ENCODE data around the gene TRAPPC8.
"Not testable (repeated sequence)": the region's sequence is repeated elsewhere in the genome, so short reads cannot be mapped to it uniquely, and the experiment has no call there.

TRAPPC8 gene

GRCh38 chr18:31837879-31838278 lies 105.0 kb downstream of the TRAPPC8 start:
- H3K4me3 ChIP-seq (ENCODE audit: low read length): no peak overlapping the region
- H3K27me3 ChIP-seq (ENCODE audit: control insufficient read depth, insufficient read depth, low read length): no peaks in the 10 kb centered on the region
- peaks cover 51% of the 10 kb centered on the region for H3K36me3 ChIP-seq (ENCODE audit: control insufficient read depth, low read depth, low read length)
- no peak overlapping the region for H3K27ac ChIP-seq (ENCODE audit: low read length)
- H3K9ac ChIP-seq (ENCODE audit: low read length): no peak overlapping the region
- H3K9me3 ChIP-seq (ENCODE audit: control insufficient read depth, low read depth, low read length): no peaks in the 10 kb centered on the region
- H3K4me1 ChIP-seq (ENCODE audit: control insufficient read depth, low read depth, low read length): no peaks in the 10 kb centered on the region

- H3K4me1 ChIP-seq (ENCODE audit: control insufficient read depth, low read depth, low read length): no peaks in the 10 kb centered on the region
- H3K9me3 ChIP-seq (ENCODE audit: control insufficient read depth, low read depth, low read length): no peaks in the 10 kb centered on the region
- H3K36me3 ChIP-seq (ENCODE audit: control insufficient read depth, low read depth, low read length): peaks cover 45% of the 10 kb centered on the region
Measured at GRCh38 chr18:31835528-31836133, 107.3 kb downstream of the TRAPPC8 start.

GRCh38 chr18:31831903-31832302 lies 111.0 kb downstream of the TRAPPC8 start:
- no peaks in the 10 kb centered on the region for H3K4me1 ChIP-seq (ENCODE audit: control insufficient read depth, low read depth, low read length)
- H3K9ac ChIP-seq (ENCODE audit: low read length): no peak overlapping the region
- H3K9me3 ChIP-seq (ENCODE audit: control insufficient read depth, low read depth, low read length): no peaks in the 10 kb centered on the region
- no peaks in the 10 kb centered on the region for H3K27me3 ChIP-seq (ENCODE audit: control insufficient read depth, insufficient read depth, low read length)
- H3K4me3 ChIP-seq (ENCODE audit: low read length): no peak overlapping the region
- H3K27ac ChIP-seq (ENCODE audit: low read length): no peak overlapping the region
- H3K36me3 ChIP-seq (ENCODE audit: control insufficient read depth, low read depth, low read length): peaks cover 32% of the 10 kb centered on the region

More at GRCh38 chr18:31835528-31836133, 107.3 kb downstream of the TRAPPC8 start:
- Histone ChIP-seq H3K27me3 (ENCODE audit: control insufficient read depth, insufficient read depth, low read length) (no peaks in the 10 kb centered on the region), H3K9ac (ENCODE audit: low read length) (no peak overlapping the region), H3K4me3 (ENCODE audit: low read length) (no peak overlapping the region), H3K27ac (ENCODE audit: low read length) (no peak overlapping the region)

- Histone ChIP-seq H3K9ac (ENCODE audit: low read length) (no peak overlapping the region), H3K27ac (ENCODE audit: low read length) (no peak overlapping the region), H3K36me3 (ENCODE audit: control insufficient read depth, low read depth, low read length) (peaks cover 23% of the 10 kb centered on the region), H3K4me1 (ENCODE audit: control insufficient read depth, low read depth, low read length) (peaks cover 6% of the 10 kb centered on the region), H3K4me3 (ENCODE audit: low read length) (no peak overlapping the region), H3K9me3 (ENCODE audit: control insufficient read depth, low read depth, low read length) (no peaks in the 10 kb centered on the region), H3K27me3 (ENCODE audit: control insufficient read depth, insufficient read depth, low read length) (no peaks in the 10 kb centered on the region)
Measured at GRCh38 chr18:31830686-31831085, 112.2 kb downstream of the TRAPPC8 start.

GRCh38 chr18:31828613-31829012 lies 114.3 kb downstream of the TRAPPC8 start:
- peaks cover 18% of the 10 kb centered on the region for H3K4me1 ChIP-seq (ENCODE audit: control insufficient read depth, low read depth, low read length)
- no peaks in the 10 kb centered on the region for H3K9me3 ChIP-seq (ENCODE audit: control insufficient read depth, low read depth, low read length)
- H3K9ac ChIP-seq (ENCODE audit: low read length): no peak overlapping the region
- H3K27ac ChIP-seq (ENCODE audit: low read length): no peak overlapping the region
- no peaks in the 10 kb centered on the region for H3K27me3 ChIP-seq (ENCODE audit: control insufficient read depth, insufficient read depth, low read length)
- H3K36me3 ChIP-seq (ENCODE audit: control insufficient read depth, low read depth, low read length): peaks cover 12% of the 10 kb centered on the region
- H3K4me3 ChIP-seq (ENCODE audit: low read length): no peak overlapping the region

DNA sequence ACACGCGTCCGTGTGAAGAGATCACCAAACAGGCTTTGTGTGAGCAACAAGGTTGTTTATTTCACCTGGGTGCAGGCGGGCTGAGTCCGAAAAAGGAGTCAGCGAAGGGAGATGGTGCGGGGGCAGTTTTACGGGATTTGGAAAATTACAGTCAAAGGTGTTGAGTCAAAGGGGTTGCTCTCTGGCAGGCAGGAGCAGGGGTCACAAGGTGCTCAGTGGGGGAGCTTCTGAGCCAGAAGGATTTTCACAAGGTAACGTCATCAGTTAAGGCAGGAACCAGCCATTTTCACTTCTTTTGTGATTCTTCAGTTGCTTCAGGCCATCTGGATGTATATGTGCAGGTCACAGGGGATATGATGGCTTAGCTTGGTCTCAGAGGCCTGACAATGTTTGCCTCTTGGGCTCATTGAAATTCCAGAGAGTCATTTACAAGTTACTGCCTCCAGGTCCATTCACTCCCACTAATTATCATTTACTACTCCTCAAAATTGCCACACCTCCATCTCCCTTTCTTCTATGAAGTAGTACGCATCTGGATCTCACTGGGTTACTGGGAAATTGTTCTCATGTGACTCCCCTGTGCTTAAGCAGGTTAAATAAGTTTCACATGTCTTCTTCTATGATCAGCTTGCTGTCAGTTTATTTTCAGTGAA lies 116.1 kb downstream of the TRAPPC8 start:
- Histone ChIP-seq H3K27ac (ENCODE audit: low read length) (peak overlapping the region; percentile 82), H3K36me3 (ENCODE audit: control insufficient read depth, low read depth, low read length) (peaks cover 12% of the 10 kb centered on the region), H3K4me1 (ENCODE audit: control insufficient read depth, low read depth, low read length) (peaks cover 21% of the 10 kb centered on the region), H3K9ac (ENCODE audit: low read length) (peak overlapping the region; percentile 66)
- H3K27me3 ChIP-seq (ENCODE audit: control insufficient read depth, insufficient read depth, low read length); H3K4me3 ChIP-seq (ENCODE audit: low read length); H3K9me3 ChIP-seq (ENCODE audit: control insufficient read depth, low read depth, low read length): not testable (repeated sequence)

DNA sequence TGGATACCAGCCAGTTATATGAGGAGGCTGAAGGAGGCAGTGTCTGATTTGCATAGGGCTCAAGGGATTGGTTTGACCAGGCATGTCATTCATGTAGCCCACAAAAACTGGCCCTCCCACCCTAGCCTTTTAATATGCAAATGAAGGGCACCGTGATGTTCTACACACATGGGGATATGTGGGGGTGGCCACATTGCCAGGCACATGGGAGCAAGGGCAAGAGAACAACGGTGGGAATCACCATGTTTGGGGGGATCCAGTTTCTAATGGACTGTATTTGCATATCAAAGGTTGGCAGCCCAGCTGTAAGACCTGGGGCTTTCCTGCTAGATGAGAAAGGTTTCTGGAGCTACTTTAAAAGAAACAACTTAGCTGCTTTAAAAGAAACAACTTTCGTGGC lies 117.2 kb downstream of the TRAPPC8 start:
- peak overlapping the region; percentile 82 for H3K27ac ChIP-seq (ENCODE audit: low read length)
- peaks cover 11% of the 10 kb centered on the region for H3K36me3 ChIP-seq (ENCODE audit: control insufficient read depth, low read depth, low read length)
- H3K9me3 ChIP-seq (ENCODE audit: control insufficient read depth, low read depth, low read length): no peaks in the 10 kb centered on the region
- peak overlapping the region; percentile 66 for H3K9ac ChIP-seq (ENCODE audit: low read length)
- no peaks in the 10 kb centered on the region for H3K27me3 ChIP-seq (ENCODE audit: control insufficient read depth, insufficient read depth, low read length)
- H3K4me1 ChIP-seq (ENCODE audit: control insufficient read depth, low read depth, low read length): peaks cover 21% of the 10 kb centered on the region
- H3K4me3 ChIP-seq (ENCODE audit: low read length): peak overlapping the region; percentile 7

- H3K4me3 ChIP-seq (ENCODE audit: low read length): no peak overlapping the region
- H3K27me3 ChIP-seq (ENCODE audit: control insufficient read depth, insufficient read depth, low read length): no peaks in the 10 kb centered on the region
- no peak overlapping the region for H3K9ac ChIP-seq (ENCODE audit: low read length)
- H3K36me3 ChIP-seq (ENCODE audit: control insufficient read depth, low read depth, low read length): no peaks in the 10 kb centered on the region
- no peaks in the 10 kb centered on the region for H3K9me3 ChIP-seq (ENCODE audit: control insufficient read depth, low read depth, low read length)
- no peak overlapping the region for H3K27ac ChIP-seq (ENCODE audit: low read length)
- H3K4me1 ChIP-seq (ENCODE audit: control insufficient read depth, low read depth, low read length): peaks cover 32% of the 10 kb centered on the region
Measured at GRCh38 chr18:31821545-31822171, 121.3 kb downstream of the TRAPPC8 start.

GRCh38 chr18:31819925-31820229 lies 123.1 kb downstream of the TRAPPC8 start:
- H3K9me3 ChIP-seq (ENCODE audit: control insufficient read depth, low read depth, low read length): no peaks in the 10 kb centered on the region
- no peak overlapping the region for H3K9ac ChIP-seq (ENCODE audit: low read length)
- H3K4me3 ChIP-seq (ENCODE audit: low read length): peak overlapping the region; percentile 31
- peaks cover 19% of the 10 kb centered on the region for H3K4me1 ChIP-seq (ENCODE audit: control insufficient read depth, low read depth, low read length)
- H3K27me3 ChIP-seq (ENCODE audit: control insufficient read depth, insufficient read depth, low read length): no peaks in the 10 kb centered on the region
- H3K27ac ChIP-seq (ENCODE audit: low read length): peak overlapping the region; percentile 6
- no peaks in the 10 kb centered on the region for H3K36me3 ChIP-seq (ENCODE audit: control insufficient read depth, low read depth, low read length)

DNA sequence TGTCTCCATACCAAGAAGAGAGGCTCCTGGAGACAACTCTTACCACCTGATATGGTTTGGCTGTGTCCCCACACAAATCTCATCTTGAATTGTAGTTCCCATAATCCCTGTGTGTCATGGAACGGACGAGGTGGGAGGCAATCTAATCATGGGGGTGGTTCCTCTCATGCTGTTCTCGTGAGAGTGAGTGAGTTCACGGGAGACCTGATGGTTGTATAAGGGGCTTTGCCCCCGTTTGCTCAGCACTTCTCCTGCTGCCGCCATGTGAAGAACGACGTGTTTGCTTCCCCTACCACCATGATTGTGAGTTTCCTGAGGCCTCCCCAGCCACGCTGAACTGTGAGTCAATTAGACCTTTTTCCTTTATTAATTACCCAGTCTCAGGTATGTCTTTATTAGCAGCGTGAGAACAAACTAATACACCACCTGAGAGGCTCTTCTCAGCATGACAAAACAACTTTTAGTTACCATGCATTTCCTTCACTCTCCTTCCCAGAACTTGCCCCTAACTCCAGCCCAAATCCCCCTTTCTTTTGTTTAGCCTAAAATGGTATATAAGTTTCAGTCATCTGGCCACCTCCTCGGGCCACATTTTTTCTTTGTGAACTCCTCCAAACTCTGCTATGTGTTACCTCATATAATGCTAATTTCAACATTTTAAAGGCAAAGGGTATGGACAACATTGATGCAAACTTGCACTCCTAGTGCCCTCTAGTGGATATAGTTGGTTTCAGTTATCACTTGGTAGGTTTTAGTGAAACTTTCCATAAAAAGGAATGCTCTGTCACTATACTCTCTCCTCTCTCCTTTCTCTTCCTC lies 123.6 kb downstream of the TRAPPC8 start:
- Histone ChIP-seq H3K4me1 (ENCODE audit: control insufficient read depth, low read depth, low read length) (peaks cover 18% of the 10 kb centered on the region), H3K4me3 (ENCODE audit: low read length) (peak overlapping the region; percentile 31), H3K27me3 (ENCODE audit: control insufficient read depth, insufficient read depth, low read length) (no peaks in the 10 kb centered on the region), H3K9me3 (ENCODE audit: control insufficient read depth, low read depth, low read length) (no peaks in the 10 kb centered on the region), H3K9ac (ENCODE audit: low read length) (no peak overlapping the region), H3K36me3 (ENCODE audit: control insufficient read depth, low read depth, low read length) (no peaks in the 10 kb centered on the region), H3K27ac (ENCODE audit: low read length) (peak overlapping the region; percentile 6)

DNA sequence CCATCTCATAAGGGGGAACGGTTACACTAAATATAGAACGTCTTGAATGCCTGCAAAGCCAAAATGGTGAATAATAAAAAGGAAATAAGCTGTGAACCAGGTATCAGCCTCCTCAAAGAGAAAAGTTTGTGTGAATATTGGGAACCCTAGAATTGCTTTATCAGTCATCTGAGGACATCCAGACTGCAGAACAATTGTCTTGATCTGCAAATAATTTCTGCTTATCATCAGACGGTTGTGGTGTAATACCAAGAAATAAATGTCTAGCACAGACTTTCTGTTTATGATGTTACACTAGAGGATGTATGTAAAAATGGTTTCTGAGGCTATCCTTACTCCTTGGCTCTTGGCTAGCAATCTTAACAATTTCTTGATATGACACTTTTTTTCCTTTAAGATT lies 128.8 kb downstream of the TRAPPC8 start:
- Histone ChIP-seq H3K9ac (ENCODE audit: low read length) (no peak overlapping the region), H3K27ac (ENCODE audit: low read length) (no peak overlapping the region), H3K4me1 (ENCODE audit: control insufficient read depth, low read depth, low read length) (peaks cover 12% of the 10 kb centered on the region), H3K27me3 (ENCODE audit: control insufficient read depth, insufficient read depth, low read length) (no peaks in the 10 kb centered on the region), H3K9me3 (ENCODE audit: control insufficient read depth, low read depth, low read length) (no peaks in the 10 kb centered on the region), H3K36me3 (ENCODE audit: control insufficient read depth, low read depth, low read length) (no peaks in the 10 kb centered on the region), H3K4me3 (ENCODE audit: low read length) (no peak overlapping the region)
